C4-2B (cell line): ENCODE results near the gene EXOC6B.

ENCODE experiments used
- CTCF ChIP-seq: fragments of 450-650 bp; conservative IDR thresholded peaks from 2 replicates; pipeline ENCODE4 v1.5.1; 2017; ENCODE audit warnings: mild to moderate bottlenecking
- ZFX ChIP-seq: fragments of 450-650 bp; IDR thresholded peaks from 2 replicates; pipeline ENCODE4 v1.6.1; 2017

GRCh38 chr2:72810165-72810564 lies 15.7 kb downstream of the EXOC6B start:
- TF ChIP-seq CTCF (no peak), ZFX (no peak)
